Suppressor macrophage (primary cell): Measurements from ENCODE around the gene DUS4L.
"Not testable (repeated sequence)": the region's sequence is repeated elsewhere in the genome, so short reads cannot be mapped to it uniquely, and the experiment has no call there.

ENCODE experiments used
- DNase-seq, 4 experiments: peaks; one replicate each; pipeline ENCODE4 v3.0.0-alpha.2; 2020 to 2022
- total RNA-seq, 17 experiments: gene quantifications; one replicate each; lab custom pipeline; 2026; ENCODE audit warnings: mixed read lengths in 6 of 17, inconsistent platforms in 3 of 17; lab: John Stamatoyannopoulos, UW

DUS4L gene, protein sequence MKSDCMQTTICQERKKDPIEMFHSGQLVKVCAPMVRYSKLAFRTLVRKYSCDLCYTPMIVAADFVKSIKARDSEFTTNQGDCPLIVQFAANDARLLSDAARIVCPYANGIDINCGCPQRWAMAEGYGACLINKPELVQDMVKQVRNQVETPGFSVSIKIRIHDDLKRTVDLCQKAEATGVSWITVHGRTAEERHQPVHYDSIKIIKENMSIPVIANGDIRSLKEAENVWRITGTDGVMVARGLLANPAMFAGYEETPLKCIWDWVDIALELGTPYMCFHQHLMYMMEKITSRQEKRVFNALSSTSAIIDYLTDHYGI
- 0.46 to 4.2 (median 1.8) reads per million in 17 experiments for total RNA-seq

DNA sequence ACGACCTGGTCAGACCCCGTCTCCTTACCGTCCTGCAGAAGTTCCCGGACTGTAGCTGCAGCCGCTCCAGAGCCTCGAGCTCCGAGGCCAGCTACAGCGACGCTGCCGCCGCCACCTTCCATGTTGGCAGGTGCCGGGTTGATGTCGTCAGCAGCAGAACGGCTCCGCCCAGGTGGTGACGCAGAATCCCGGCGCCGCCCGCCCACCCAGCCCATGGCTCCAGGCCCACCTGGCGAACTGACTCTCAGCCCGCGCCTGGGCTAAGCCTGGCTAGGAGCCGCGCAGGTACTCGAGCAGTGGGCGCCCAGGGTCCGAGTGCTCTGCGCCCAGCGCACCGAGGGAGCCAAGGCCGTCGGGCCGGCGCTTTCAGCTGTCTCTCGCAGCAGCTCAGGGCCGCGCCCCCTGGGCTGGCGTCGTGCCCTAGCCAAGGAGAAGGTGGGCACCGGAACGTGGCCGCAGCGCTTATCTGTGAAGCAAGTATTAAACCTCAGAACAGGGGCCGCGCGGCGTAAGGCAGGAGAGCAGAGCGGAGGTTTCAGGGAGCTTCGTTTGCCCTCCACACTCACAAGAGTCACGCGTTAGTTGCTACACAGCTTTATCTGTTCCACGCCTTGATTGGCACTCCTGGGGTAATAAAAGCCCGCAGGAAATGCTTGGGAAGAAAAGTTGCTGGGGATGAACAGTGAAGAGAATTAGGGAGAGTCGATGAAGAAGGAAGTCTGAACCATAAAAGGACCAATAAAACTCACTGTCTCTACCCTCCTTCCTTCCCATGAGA is at the start of gene DUS4L, which contains the start of gene COG5:
TSS of gene DUS4L (plus strand) at position 197 of the 778 bp plus-strand sequence. CDS start 3,100 bp downstream, outside the sequence.
TSS of gene COG5 (minus strand) at position 146 of the 778 bp plus-strand sequence. CDS start at position 122, 24 bp downstream.
- peak; percentile 85 to 93 (median 88) for DNase-seq

DNA sequence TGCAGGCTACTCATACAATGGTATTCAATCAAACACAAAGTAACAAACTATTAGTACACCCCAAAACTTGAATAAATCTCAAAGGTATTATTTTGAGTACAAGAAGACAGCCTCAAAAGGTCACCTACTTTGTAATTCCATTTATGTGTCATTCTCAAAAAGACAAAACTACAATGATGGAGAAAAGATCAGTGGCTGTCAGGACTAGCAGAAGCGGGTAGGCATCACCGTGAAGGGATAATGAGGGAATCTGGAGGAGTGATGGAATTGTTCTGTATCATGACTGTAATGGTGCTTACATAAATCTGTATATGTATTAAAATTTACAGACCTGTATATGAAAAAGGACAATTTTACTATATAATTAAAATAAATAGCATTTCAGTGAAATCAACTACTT is 37.1 kb upstream of the DUS4L start:
- no peak for DNase-seq

DNA sequence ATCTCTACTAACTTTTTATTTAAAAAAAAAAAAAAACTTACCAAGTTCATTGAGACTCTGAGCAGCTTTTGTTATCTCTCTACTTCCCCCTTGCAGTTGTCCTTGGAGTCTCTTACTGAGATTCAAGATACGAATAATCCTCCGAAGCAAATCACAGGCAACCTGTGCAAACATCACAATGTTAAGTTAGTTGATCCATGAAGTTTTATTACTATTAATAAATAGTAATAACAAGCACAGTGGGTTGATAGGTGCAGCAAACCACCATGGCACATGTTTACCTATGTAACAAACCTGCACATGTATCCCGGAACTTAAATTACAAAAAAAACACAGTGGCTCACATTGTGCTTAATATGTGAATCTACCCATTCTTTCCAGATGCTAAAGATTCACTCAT is 36.6 kb upstream of the DUS4L start:
- DNase-seq: no peak

DNA sequence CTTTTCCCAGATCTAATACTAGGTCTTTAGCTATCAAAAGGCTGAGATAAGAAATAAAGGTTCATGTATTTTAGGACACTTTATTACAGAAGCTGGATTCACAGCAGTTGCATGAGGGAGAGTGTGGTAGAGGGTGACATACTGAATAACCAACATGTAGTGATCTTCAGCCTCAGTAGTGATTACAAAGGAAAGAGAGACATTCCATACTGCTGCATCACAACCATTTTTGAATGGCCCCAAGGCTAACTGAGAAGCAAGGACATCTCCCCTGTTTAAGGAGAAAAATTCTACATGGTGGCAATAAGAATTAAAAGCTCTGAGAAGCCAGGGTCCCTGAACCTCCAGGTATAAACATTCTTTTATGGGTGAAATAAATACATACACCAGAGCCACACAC is 35.3 kb upstream of the DUS4L start:
- DNase-seq: no peak

DNA sequence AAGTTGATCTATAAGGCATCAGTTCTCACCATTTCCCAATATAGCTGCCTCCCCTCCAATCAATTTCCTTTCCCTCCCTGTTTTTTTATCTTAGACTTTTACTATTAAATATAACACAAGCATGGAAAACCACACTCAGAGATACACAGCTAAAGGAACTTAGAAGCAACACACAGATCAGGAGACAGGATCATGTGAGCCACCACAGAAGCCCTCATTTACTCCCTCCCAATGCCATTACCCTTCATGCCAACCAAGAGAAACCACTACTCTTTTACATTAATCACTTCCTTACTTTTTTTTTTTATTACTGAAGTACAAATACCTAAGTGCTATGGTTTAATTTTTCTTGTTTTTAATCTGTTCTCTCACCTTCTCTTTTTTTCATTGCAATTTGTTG is 33.0 kb upstream of the DUS4L start:
- peak in 3 of 4 experiments; percentile 31 to 55 (median 39) for DNase-seq

DNA sequence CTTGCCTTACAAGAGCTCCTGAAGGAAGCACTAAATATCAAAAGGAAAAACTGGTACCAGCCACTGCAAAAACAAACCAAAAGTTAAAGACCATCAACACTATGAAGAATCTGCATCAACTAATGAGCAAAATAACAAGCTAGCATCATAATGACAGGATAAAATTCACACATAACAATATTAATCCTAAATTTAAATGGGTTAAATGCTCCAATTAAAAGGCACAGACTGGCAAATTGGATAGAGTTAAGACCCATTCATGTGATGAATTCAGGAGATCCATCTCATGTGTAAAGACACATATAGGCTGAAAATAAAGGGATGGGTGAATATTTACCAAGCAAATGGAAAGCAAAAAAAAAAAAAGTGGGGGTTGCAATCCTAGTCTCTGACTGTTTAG is 29.6 kb upstream of the DUS4L start:
- DNase-seq: no peak

DNA sequence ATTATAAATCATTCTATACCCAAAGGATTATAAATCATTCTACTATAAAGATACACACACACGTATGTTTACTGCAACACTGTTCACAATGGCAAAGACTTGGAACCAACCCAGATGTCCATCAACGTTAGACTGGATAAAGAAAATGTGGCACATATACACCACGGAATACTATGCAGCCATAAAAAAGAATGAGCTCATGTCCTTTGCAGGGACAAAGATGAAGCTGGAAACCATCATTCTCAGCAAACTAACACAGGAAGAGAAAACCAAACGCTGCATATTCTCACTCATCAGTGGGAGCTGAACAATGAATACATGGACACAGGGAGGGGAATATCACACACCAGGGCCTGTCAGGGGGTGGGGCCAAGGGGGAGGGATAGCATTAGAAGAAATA is 26.5 kb upstream of the DUS4L start:
- not testable (repeated sequence) for DNase-seq

DNA sequence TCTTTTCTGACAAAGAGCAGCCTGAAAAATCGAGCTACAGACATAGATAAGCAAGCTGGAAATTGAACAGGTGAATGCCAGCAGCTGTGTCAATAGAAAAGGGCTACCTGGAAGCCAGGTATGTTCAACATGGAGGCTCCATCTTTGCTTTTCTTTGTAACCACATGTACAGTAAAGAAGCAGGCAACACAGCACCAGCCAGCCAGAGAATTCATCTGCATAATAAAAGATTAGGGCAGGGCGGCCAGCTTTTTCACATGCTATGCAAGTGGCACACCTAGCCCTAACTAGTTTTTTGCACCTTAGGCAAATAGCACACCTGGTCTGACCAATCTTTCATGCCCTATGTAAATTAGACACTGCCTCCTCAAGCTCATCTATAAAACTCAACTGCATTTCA is 25.8 kb upstream of the DUS4L start:
- no peak for DNase-seq

DNA sequence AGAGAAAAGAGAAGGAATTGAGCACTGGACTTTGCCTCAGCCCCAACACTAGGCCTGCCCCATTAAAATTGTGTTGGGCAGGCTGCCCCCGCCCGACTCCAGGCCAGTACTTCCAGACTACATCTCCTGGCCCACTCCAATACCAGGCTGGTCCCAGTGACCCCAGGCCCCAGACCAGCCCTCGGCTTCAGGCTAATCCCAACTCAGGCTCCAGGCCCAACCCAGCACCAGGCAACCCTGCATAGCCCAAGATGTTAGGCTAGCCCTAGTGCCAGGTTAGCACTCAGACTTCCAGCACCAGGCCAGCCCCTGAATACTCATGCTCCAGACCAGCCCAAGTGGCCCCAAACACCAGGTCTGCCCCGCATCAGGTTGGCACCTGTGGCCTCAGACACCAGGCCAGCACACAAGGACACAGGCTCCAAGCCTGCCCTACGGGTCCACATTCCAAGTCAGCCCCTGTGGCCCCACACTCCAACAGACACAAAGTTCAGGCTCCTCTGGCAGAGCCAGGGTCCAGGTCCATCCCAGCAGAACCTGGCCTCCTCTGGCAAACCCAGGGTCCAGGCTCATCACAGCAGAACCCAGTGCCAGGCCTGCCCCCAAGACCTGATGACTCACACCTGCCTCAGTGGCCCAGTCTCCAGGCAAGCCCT is 20.3 kb upstream of the DUS4L start:
- no peak for DNase-seq

DNA sequence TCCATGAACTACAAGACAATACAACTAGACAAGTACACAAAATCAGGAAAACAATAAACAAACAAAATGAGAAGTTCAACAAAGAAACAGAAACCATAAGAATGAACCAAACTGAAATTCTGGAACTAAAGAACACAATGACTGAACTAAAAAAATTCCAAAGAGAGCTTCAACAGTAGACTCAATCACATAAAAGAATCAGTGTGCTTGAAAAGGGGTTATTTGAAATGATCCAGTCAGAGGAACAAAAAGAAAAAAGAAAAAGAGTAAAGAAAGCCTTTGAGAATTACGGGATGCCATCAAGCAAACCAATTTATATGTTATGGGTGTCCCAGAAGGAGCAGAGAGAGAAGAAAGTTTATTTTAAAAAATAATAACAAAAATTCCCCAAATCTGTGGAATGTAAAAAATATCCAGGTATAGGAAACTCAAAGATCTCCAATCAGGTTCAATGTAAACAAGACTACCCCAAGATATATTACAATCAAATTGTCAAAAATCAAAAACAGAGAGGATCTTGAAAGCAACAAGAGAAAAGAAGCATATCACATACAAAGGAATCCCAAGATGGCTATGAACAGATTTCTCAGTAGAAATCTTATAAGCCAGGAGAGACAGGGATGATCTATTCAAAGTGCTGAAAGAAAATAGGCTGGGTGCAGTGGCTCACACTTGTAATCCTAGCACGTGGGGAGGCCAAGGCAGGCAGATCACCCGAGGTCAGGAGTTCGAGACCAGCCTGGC is 18.8 kb upstream of the DUS4L start:
- DNase-seq: no peak

DNA sequence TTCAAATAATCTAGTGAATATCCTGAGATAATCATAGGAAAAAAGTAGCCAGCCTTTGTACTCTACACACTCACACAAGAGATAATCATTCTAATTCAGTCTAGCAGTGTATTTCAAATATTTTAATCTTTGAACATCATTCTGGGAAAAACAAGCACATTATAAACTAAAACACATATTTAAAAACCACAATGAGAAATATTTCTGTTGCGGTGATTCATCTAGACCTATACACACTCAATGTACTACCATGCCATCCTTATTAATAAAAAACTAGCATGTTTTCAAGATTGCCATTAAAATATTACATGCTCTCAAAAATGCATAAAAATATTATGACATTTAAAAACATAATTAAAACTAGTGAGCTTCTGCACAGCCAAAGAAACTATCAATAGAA is 11.8 kb upstream of the DUS4L start:
- no peak for DNase-seq

DNA sequence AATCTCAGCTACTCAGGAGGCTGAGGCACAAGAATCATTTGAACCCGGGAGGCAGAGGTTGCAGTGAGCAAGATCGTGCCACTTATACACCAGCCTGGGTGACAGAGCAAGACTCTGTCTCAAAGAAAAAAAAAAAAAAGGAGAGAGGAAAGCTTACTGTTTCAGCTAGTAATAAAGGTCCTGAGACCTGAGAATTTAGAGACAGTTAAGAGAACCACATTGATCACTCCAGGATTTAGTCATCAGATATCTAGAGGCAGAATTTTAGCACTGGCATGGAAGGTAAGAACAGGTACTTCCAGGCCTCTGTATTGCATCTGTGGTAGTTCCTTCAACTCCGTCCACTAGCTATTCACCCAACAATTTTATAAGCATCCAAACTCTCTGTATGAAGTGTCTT is 7.9 kb upstream of the DUS4L start:
- no peak for DNase-seq

DNA sequence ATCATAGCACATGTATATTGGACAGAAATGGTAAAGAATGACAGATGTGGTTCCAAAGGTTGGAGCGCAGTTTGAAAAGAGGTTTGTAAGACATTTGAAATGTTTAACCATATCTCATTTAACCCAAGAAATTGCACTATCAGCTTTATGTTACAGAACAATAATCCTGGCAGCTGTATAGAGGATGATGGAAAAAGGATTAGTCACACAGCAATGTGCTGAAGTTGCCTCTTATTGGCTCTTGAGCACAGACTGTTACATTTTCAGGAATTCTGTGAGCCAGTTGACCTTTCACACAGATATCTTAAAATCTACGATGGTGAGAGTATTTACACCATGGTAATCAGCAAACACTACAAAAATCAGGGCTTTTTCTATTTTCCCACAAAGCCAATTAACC is 3.9 kb upstream of the DUS4L start:
- peak in 1 of 4 experiments; percentile 11 for DNase-seq

DNA sequence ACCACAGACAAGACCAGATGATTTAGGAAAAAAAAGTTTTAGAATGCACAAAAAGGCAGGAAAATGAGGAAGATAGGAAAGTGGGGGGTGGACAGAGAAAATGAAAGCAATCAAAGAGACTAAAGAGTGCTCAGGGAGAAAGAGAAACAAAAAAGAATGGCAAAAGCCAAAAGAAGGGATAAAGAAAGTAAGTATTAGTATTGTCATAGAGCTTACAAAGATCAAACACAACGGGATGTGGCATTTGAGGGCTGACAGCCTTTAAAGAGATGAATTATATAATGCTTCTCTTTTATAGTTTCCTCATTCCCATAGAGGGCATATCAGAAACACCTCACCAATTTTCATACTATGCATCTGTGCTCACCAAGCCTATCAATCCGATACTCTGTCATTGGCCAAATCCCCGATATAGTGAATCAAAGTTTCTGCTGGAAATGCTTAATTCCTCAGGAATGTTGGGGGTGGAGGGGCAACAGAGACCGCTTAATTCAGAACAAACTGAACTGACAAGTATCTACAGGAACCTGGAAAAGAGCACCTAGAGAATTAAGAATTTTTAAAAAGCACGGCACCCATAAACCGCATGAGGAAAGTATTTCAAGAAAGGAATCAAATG is 2.8 kb upstream of the DUS4L start:
- DNase-seq: peak in 3 of 4 experiments; percentile 8 to 40 (median 16)

DNA sequence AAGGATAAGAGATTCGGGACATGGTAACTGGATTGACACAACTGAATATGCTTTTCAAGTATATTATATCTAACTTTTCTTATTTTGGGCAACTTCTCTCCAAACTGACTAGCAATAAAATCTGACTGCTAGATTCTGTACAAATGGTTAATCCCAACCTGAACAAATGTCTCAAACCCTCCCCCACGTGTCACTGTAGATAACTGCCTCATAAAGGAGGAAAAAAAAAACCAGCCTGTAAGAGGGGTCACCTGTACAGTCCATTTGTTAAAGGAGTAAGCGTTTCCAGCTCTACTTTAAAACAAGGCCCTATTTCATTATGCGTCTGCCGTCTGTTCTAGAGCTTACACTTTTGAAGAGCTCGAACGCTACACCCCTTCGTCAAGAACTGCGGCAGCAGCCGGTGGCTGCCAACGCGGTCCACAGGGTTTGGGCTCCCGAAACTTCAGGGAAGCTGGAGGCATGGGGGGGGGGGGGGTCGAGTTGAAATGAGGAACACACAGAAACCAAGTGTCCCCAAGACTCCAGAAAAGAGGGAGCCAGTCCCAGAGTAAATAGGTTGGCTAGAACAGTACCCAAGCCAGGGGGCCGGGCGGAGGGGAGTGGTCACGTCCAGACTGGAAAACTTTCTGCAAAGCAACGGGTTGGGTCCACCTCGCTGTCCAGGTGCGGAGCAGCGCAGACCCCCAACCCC is 543 bp upstream of the DUS4L start:
- DNase-seq: peak; percentile 41 to 66 (median 46)

DNA sequence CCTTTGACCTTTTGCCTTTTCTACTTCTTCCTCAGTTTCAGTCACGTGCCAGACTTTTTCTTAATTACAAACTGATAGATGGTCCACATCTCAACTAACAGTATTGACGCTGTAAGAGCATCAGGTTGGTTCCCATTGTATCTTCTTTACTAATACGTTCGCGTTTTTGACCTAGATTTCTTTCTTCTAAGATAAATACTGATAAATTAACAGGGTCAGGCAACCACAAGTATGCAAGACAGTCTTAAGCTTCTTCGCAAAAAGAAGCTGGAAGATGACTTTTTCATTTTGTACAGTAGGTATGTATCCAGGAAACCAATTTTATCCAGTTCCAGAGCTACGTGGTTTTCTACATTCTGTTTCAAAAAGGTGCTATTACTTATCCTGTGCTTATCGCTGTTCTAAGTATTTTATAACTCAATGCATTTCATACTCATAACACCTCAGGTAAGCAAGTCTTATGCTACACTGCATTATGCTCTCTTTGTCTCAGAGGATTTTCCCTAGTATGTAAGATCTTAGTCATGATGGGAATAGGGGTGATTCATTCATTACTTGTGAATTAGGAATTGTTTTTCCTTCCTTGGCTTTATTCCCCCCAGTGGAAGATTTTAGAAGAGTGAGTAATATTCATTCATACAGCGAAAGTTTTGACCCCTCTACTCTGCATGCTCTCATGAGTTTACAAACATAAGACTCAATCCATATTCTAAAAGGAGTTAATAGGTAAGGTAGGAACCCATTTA is 955 bp downstream of the DUS4L start:
- no peak for DNase-seq

DNA sequence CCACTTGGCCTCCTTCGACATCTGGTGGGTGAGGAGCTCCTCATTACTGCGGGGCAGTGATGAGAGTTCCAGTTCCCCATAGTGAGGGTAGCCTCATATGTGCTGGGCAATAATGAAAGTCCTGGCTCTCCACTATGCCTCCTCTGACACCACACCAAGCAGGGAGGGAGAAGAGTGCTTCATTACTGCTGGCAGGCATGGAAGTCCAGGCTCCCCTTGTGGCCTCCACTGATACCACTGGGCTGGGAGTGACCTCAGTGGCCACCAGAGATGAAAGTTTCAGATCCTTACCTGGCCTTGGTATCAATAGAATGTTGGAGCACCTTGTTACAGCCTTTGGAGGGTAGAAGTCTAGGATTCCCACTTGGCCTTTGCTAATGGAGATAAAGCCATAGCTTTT is 6.5 kb downstream of the DUS4L start:
- no peak for DNase-seq

DNA sequence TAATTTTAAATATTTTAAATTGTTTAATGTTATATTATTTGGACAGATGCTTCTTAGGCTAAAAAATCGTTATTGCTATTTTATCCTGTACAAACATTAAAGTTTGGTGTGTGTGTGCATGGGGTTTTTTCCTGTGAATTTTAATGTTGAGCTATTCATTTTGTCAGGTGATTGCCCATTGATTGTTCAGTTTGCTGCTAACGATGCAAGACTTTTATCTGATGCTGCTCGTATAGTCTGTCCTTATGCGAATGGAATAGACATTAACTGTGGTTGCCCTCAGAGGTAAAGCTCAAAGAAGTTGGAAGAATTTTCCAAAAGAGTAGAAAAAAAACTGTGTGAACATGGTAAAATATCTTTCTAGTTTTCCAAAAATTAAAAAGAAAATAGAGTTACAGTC is 9.8 kb downstream of the DUS4L start:
- DNase-seq: no peak

DNA sequence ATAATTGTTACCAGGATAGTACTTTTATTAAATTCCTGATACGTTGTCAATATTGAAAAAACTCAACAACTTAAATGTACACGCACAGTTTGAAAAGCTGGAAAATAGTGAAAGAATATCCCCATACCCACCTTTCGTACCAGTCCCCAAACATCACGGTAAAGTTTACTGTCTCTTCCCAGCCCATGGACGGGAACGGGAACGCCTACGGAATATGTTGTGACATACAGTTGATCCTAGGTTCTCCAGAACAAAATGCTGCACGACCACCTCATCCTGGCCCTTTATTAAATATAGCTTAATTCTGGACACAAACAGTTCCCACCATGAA is 15.7 kb downstream of the DUS4L start:
- no peak for DNase-seq

DNA sequence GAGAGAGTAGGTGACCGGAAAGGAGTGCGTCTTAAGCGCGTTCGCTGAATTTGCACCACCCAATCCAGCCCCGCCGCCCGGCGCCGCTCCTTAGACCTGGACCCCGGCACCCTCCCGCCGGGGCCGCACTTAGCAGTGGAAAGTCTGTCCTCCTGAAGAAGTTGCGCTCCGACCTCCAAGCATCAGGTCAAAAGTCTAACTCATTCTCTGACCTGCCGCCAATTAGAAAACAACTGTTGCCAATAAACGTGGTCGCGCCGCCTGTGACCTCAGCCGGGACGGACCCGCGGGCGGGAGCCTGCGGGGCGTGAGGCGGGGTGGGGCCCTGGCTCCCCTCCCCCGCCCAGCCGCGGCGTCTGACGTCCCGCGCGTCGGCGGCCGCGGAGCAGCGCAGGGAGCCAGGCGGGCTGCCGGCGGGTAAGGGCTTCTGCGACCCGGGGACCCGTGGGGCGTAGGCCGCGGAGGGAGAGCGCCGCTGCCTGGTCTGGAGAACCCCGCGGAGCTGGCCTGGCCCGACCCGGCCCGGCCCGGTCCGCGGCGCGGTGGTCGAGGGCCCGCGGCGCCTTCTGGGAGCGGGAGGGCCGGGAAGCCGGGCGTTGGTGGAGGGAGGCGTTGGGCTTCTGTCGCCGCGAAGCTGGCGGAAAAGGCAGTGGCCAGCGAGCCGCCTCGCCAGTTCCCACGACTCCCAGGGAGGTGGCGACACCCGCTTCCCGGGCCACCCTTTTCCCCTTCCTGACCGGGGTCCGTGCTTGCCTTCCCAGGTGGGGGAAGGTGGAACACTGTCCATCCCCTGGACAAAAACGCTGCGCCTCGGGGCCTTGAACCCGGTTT is 16.3 kb downstream of the DUS4L start, which contains the start of gene BCAP29:
TSS of gene BCAP29 (plus strand) at position 362 of the 831 bp plus-strand sequence. CDS start 527 bp downstream, outside the sequence.
- peak; percentile 87 to 96 (median 92) for DNase-seq
